HG03097 (cell line): ENCODE results near the gene RABGAP1L.
"Not testable (repeated sequence)": the region's sequence is repeated elsewhere in the genome, so short reads cannot be mapped to it uniquely, and the experiment has no call there.

Experiments used
- ATAC-seq: cut with Tn5 transposase; IDR thresholded peaks from one replicate; pipeline ENCODE4 v1.9.1; 2021; ENCODE audit not compliant: unreplicated experiment, low FRiP score

The RABGAP1L gene

GRCh38 chr1:174159252-174160108 is at the start of gene RABGAP1L:
RABGAP1L (plus strand) TSS chr1:174159520.
- ATAC-seq: peak; percentile 61

GRCh38 chr1:174110053-174110452 is 49.3 kb upstream of the RABGAP1L start:
- ATAC-seq: no peak

GRCh38 chr1:174112489-174113162 is 46.7 kb upstream of the RABGAP1L start:
- ATAC-seq: no peak

GRCh38 chr1:174114106-174114505 is 45.2 kb upstream of the RABGAP1L start:
- ATAC-seq: no peak

GRCh38 chr1:174114788-174115448 is 44.4 kb upstream of the RABGAP1L start:
- ATAC-seq: no peak

- ATAC-seq: no peak
Observed at GRCh38 chr1:174116042-174116441, 43.3 kb upstream of the RABGAP1L start.

GRCh38 chr1:174118751-174119150 is 40.6 kb upstream of the RABGAP1L start:
- no peak for ATAC-seq

GRCh38 chr1:174122318-174122717 is 37.0 kb upstream of the RABGAP1L start:
- ATAC-seq: not testable (repeated sequence)

- ATAC-seq: no peak
Observed at GRCh38 chr1:174123843-174124242, 35.5 kb upstream of the RABGAP1L start.

- ATAC-seq: not testable (repeated sequence)
Observed at GRCh38 chr1:174127176-174127575, 32.1 kb upstream of the RABGAP1L start.

GRCh38 chr1:174131032-174131638 is 28.2 kb upstream of the RABGAP1L start:
- ATAC-seq: no peak

GRCh38 chr1:174134003-174134659 is 25.2 kb upstream of the RABGAP1L start:
- ATAC-seq: no peak

- ATAC-seq: no peak
Observed at GRCh38 chr1:174135211-174135610, 24.1 kb upstream of the RABGAP1L start.

GRCh38 chr1:174136714-174137113 is 22.6 kb upstream of the RABGAP1L start:
- no peak for ATAC-seq

- ATAC-seq: no peak
Observed at GRCh38 chr1:174142836-174143235, 16.5 kb upstream of the RABGAP1L start.

GRCh38 chr1:174143727-174144396 is 15.5 kb upstream of the RABGAP1L start:
- ATAC-seq: not testable (repeated sequence)

GRCh38 chr1:174144397-174144783 is 14.9 kb upstream of the RABGAP1L start:
- ATAC-seq: not testable (repeated sequence)

GRCh38 chr1:174149216-174149615 is 10.1 kb upstream of the RABGAP1L start:
- no peak for ATAC-seq

GRCh38 chr1:174150499-174150898 is 8.8 kb upstream of the RABGAP1L start:
- no peak for ATAC-seq

- ATAC-seq: no peak
Observed at GRCh38 chr1:174152427-174152826, 6.9 kb upstream of the RABGAP1L start.
